ENCODE data around the gene WFDC2. TPM values are rescaled to one million over a fixed set of nuclear protein-coding genes. Genes with fewer than 3 reads are reported as not detected.

Gene WFDC2
- total RNA-seq, 3 donors from 2014 or later (not counting 1 experiment from before 2014, with no cell fraction given), result not detected

- H3K4me1 ChIP-seq (ENCODE audit: control insufficient read depth, insufficient read depth, low read length), result no peaks in the 10 kb centered on the region
- DNase-seq (no peak), ATAC-seq (no peak)
- Mint-ChIP-seq H3K36me3 (no peaks in the 10 kb centered on the region), H3K9me3 (no peaks in the 10 kb centered on the region), H3K4me3 (no peak overlapping the region), H3K27me3 (ENCODE audit: low read depth in 2 of 2) (peaks cover 7% of the 10 kb centered on the region in 2 donors), H3K4me1 (no peaks in the 10 kb centered on the region), H3K27ac (no peak overlapping the region)
- 90% methylated on average over 3 of the region's 5 CpGs for WGBS (ENCODE audit: insufficient coverage)
- H3K27me3 ChIP-seq (ENCODE audit: control insufficient read depth, insufficient read depth, low read length), result no peaks in the 10 kb centered on the region
- TF ChIP-seq CTCF (IDR thresholded peaks at IDR 0.05), result no peak
- H3K9me3 ChIP-seq (ENCODE audit: control insufficient read depth, insufficient read depth, low read length), result no peaks in the 10 kb centered on the region
- intact Hi-C loops (cut with micrococcal nuclease), result no loop called here
- H3K4me3 ChIP-seq (ENCODE audit: low read length), result no peak overlapping the region
- H3K36me3 ChIP-seq (ENCODE audit: control insufficient read depth, insufficient read depth, low read length), result no peaks in the 10 kb centered on the region
- H3K27ac ChIP-seq (ENCODE audit: low read length), result no peak overlapping the region
These were observed 9.9 kb upstream of the WFDC2 start for GRCh38 chr20:45459606-45460005.

- Histone ChIP-seq H3K9me3 (ENCODE audit: control insufficient read depth, insufficient read depth, low read length) (no peaks in the 10 kb centered on the region), H3K4me1 (ENCODE audit: control insufficient read depth, insufficient read depth, low read length) (no peaks in the 10 kb centered on the region), H3K4me3 (ENCODE audit: low read length) (no peak overlapping the region), H3K27me3 (ENCODE audit: control insufficient read depth, insufficient read depth, low read length) (no peaks in the 10 kb centered on the region), H3K36me3 (ENCODE audit: control insufficient read depth, insufficient read depth, low read length) (no peaks in the 10 kb centered on the region), H3K27ac (ENCODE audit: low read length) (no peak overlapping the region)
- Mint-ChIP-seq H3K9me3 (no peaks in the 10 kb centered on the region), H3K27me3 (ENCODE audit: low read depth in 2 of 2) (peaks cover 7 to 9% of the 10 kb centered on the region in 2 donors), H3K4me1 (no peaks in the 10 kb centered on the region), H3K27ac (no peak overlapping the region), H3K4me3 (no peak overlapping the region), H3K36me3 (no peaks in the 10 kb centered on the region)
- 91% methylated on average over 1 of the region's 1 CpG for WGBS (ENCODE audit: insufficient coverage)
- intact Hi-C loops (cut with micrococcal nuclease), result no loop called here
- no peak for ATAC-seq
- no peak for TF ChIP-seq CTCF (IDR thresholded peaks at IDR 0.05)
- DNase-seq, result no peak
These were observed 8.3 kb upstream of the WFDC2 start for GRCh38 chr20:45461225-45461624.

GRCh38 chr20:45462711-45463509 lies 6.6 kb upstream of the WFDC2 start:
- H3K4me1 Mint-ChIP-seq, result no peaks in the 10 kb centered on the region
- no peak for DNase-seq
- 87% methylated on average over 5 of the region's 6 CpGs for WGBS (ENCODE audit: insufficient coverage)
- H3K27me3 Mint-ChIP-seq (ENCODE audit: low read depth in 2 of 2), result peaks cover 4 to 13% of the 10 kb centered on the region in 2 donors
- Histone ChIP-seq H3K9me3 (ENCODE audit: control insufficient read depth, insufficient read depth, low read length) (no peaks in the 10 kb centered on the region), H3K27ac (ENCODE audit: low read length) (no peak overlapping the region), H3K27me3 (ENCODE audit: control insufficient read depth, insufficient read depth, low read length) (no peaks in the 10 kb centered on the region), H3K36me3 (ENCODE audit: control insufficient read depth, insufficient read depth, low read length) (no peaks in the 10 kb centered on the region), H3K4me3 (ENCODE audit: low read length) (no peak overlapping the region), H3K4me1 (ENCODE audit: control insufficient read depth, insufficient read depth, low read length) (no peaks in the 10 kb centered on the region)
- no peak for TF ChIP-seq CTCF (IDR thresholded peaks at IDR 0.05)
- no peak overlapping the region for H3K4me3 Mint-ChIP-seq
- H3K27ac Mint-ChIP-seq, result no peak overlapping the region
- H3K36me3 Mint-ChIP-seq, result no peaks in the 10 kb centered on the region
- no peak for ATAC-seq
- H3K9me3 Mint-ChIP-seq, result no peaks in the 10 kb centered on the region
- intact Hi-C loops (cut with micrococcal nuclease), result no loop called here

- no peak for TF ChIP-seq CTCF (IDR thresholded peaks at IDR 0.05)
- intact Hi-C loops (cut with micrococcal nuclease), result no loop called here
- Mint-ChIP-seq H3K9me3 (no peaks in the 10 kb centered on the region), H3K27me3 (ENCODE audit: low read depth in 2 of 2) (peaks cover 12 to 21% of the 10 kb centered on the region in 2 donors), H3K36me3 (no peaks in the 10 kb centered on the region), H3K27ac (no peak overlapping the region), H3K4me1 (no peaks in the 10 kb centered on the region), H3K4me3 (no peak overlapping the region)
- no peak overlapping the region for H3K4me3 ChIP-seq (ENCODE audit: low read length)
- H3K4me1 ChIP-seq (ENCODE audit: control insufficient read depth, insufficient read depth, low read length), result no peaks in the 10 kb centered on the region
- no peaks in the 10 kb centered on the region for H3K36me3 ChIP-seq (ENCODE audit: control insufficient read depth, insufficient read depth, low read length)
- peaks cover 2% of the 10 kb centered on the region for H3K27me3 ChIP-seq (ENCODE audit: control insufficient read depth, insufficient read depth, low read length)
- DNase-seq (no peak), ATAC-seq (no peak)
- H3K9me3 ChIP-seq (ENCODE audit: control insufficient read depth, insufficient read depth, low read length), result no peaks in the 10 kb centered on the region
- no peak overlapping the region for H3K27ac ChIP-seq (ENCODE audit: low read length)
- WGBS (ENCODE audit: insufficient coverage), result 79% methylated on average over 2 of the region's 4 CpGs
These were observed 5.8 kb upstream of the WFDC2 start for GRCh38 chr20:45463709-45464108.
